Transverse colon (tissue), 4 donors: Measurements from ENCODE around the gene DCAF15.

Source experiments
- CTCF ChIP-seq, 5 experiments: fragments of 200-600 bp in 3 of 5; fragments of 450-650 bp in 2 of 5; sonication (generic) in 3 of 5; IDR thresholded peaks; 1 replicate in 2 of 5; 2 replicates in 3 of 5; pipeline ENCODE4 v1.5.1; 2016 to 2017; ENCODE audit warnings: antibody characterized with exemption in 5 of 5, inconsistent platforms in 3 of 5, mild to moderate bottlenecking in 2 of 5, moderate library complexity in 1 of 5
- POLR2A ChIP-seq: fragments of 450-650 bp; IDR thresholded peaks from one replicate; pipeline ENCODE4 v1.6.1; 2016; ENCODE audit warnings: antibody characterized with exemption, mild to moderate bottlenecking, moderate library complexity
- POLR2AphosphoS5 ChIP-seq, 3 donors: sonication (generic); formaldehyde crosslinking; IDR thresholded peaks; one replicate each; pipeline ENCODE4 v1.6.1; 2016; ENCODE audit warnings: antibody characterized with exemption in 3 of 3

- TF ChIP-seq POLR2AphosphoS5 (IDR thresholded peaks at IDR 0.05) (peak in 1 of 3 donors; percentile 3), POLR2A (no peak), CTCF (IDR thresholded peaks at IDR 0.05) (no peak)
These were observed 45.8 kb upstream of the DCAF15 start for GRCh38 chr19:13906521-13906904.
